HepG2 (cell line): ENCODE measurements around the gene KIF1C. TPM values are rescaled to one million over a fixed set of nuclear protein-coding genes. Genes with fewer than 3 reads are reported as not detected.

ENCODE experiments used
- ATAC-seq: fragments of 200-7000 bp; cut with Tn5 transposase; 3 replicates; pipeline ENCODE4 v1.9.1; 2020; ENCODE audit warnings: mild to moderate bottlenecking, moderate library complexity
- BruUV-seq: library from RNA; stranded (reverse); fragments of 400-500 nt; replicated peaks from 2 replicates; lab custom pipeline; 2021; lab: Mats Ljungman, UMichigan
- CTCF ChIA-PET: fragments of 300-600 bp; formaldehyde crosslinking; extraction: SDS; loops from one replicate; lab custom pipeline; 2021; ENCODE audit warnings: low total read pairs, inconsistent platforms, low intra/inter-chr PET ratio; lab: Yijun Ruan, JAX
- POLR2A ChIA-PET: fragments of 350-600 bp; sonication (Branson Sonifier 250); formaldehyde crosslinking; loops from one replicate; lab custom pipeline; 2020; ENCODE audit warnings: antibody characterized with exemption, inconsistent platforms; lab: Yijun Ruan, JAX
- DNase-seq: peaks from one replicate; pipeline ENCODE4 v3.0.0-alpha.2; 2015; ENCODE audit warnings: low spot score
- FAIRE-seq: peaks from 3 replicates; lab custom pipeline; 2011; peaks lifted over from hg19 to GRCh38; lab: Jason Lieb, UNC
- H2AFZ ChIP-seq: one replicate; pipeline ENCODE4 v1.6.1; 2011; ENCODE audit warnings: low read length, inconsistent platforms
- H3K27ac ChIP-seq: fragments of 300-600 bp; 3 replicates; pipeline ENCODE4 v1.8.0; 2011; ENCODE audit warnings: mixed run types, mild to moderate bottlenecking, mixed read lengths, low read length, inconsistent platforms; ENCODE audit not compliant: insufficient read depth; ENCODE audit errors: extremely low read length
- H3K27me3 ChIP-seq, 2 experiments: fragments of 200-600 bp in 1 of 2; 2 replicates in 1 of 2; 3 replicates in 1 of 2; pipeline versions ENCODE4 v1.6.0 to v1.8.0; 2011; ENCODE audit warnings: low read length in 2 of 2, mild to moderate bottlenecking in 2 of 2, moderate library complexity in 2 of 2, inconsistent platforms in 1 of 2; ENCODE audit not compliant: insufficient read depth in 2 of 2, control insufficient read depth in 1 of 2
- H3K36me3 ChIP-seq, 2 experiments: fragments of 200-600 bp in 1 of 2; replicated peaks in 1 of 2; 2 replicates in 1 of 2; 3 replicates in 1 of 2; pipeline versions ENCODE4 v1.5.1 to v1.8.0; 2011; ENCODE audit warnings: low read length in 2 of 2, inconsistent platforms in 1 of 2; ENCODE audit not compliant: insufficient read depth in 2 of 2, control insufficient read depth in 1 of 2
- H3K4me1 ChIP-seq: 2 replicates; pipeline ENCODE4 v1.5.1; 2012; ENCODE audit warnings: low read length, inconsistent platforms; ENCODE audit not compliant: insufficient read depth
- H3K4me2 ChIP-seq: 2 replicates; pipeline ENCODE4 v1.6.0; 2011; ENCODE audit warnings: low read depth, low read length, inconsistent platforms
- H3K4me3 ChIP-seq, 3 experiments: fragments of 200-600 bp in 1 of 3; sonication (generic), shearing (Covaris generic) in 1 of 3; replicated peaks in 1 of 3; 2 replicates each; pipeline ENCODE4 v1.5.1; 2011 to 2016; ENCODE audit warnings: low read length in 3 of 3, inconsistent platforms in 2 of 3, low read depth in 2 of 3, mild to moderate bottlenecking in 2 of 3, control low read depth in 1 of 3, mixed read lengths in 1 of 3; ENCODE audit not compliant: insufficient read depth in 1 of 3
- H3K79me2 ChIP-seq: one replicate; pipeline ENCODE4 v1.6.1; 2011; ENCODE audit warnings: low read length, inconsistent platforms; ENCODE audit not compliant: insufficient read depth
- H3K9ac ChIP-seq: 2 replicates; pipeline ENCODE4 v1.6.0; 2011; ENCODE audit warnings: mild to moderate bottlenecking, low read depth, low read length, inconsistent platforms; ENCODE audit not compliant: insufficient read depth
- H3K9me3 ChIP-seq: 2 replicates; pipeline ENCODE4 v1.5.1; 2012; ENCODE audit warnings: mild to moderate bottlenecking, low read length
- H4K20me1 ChIP-seq: 2 replicates; pipeline ENCODE4 v1.6.0; 2011; ENCODE audit warnings: inconsistent platforms, mild to moderate bottlenecking, low read length, moderate library complexity; ENCODE audit not compliant: insufficient read depth
- AHDC1 ChIP-seq: sonication (generic); formaldehyde crosslinking; IDR thresholded peaks from 2 replicates; pipeline ENCODE4 v1.5.1; 2020; ENCODE audit warnings: mild to moderate bottlenecking, missing genetic modification reagents, borderline replicate concordance
- FIP1L1 ChIP-seq: fragments of 200-400 bp; formaldehyde crosslinking; IDR thresholded peaks from 2 replicates; pipeline ENCODE4 v1.6.1; 2018; ENCODE audit warnings: low read depth, mild to moderate bottlenecking, low read length, moderate library complexity, borderline replicate concordance; ENCODE audit not compliant: insufficient read depth
- MAX ChIP-seq: IDR thresholded peaks from 2 replicates; pipeline ENCODE4 v1.6.1; 2012; ENCODE audit warnings: inconsistent platforms
- POGK ChIP-seq: sonication (generic); formaldehyde crosslinking; conservative IDR thresholded peaks from 2 replicates; pipeline ENCODE4 v1.8.0; 2022; ENCODE audit warnings: mild to moderate bottlenecking, moderate library complexity, missing genetic modification reagents
- SRF ChIP-seq: IDR thresholded peaks from 2 replicates; pipeline ENCODE4 v1.6.1; 2011; ENCODE audit warnings: mild to moderate bottlenecking, low read depth, low read length, moderate library complexity
- WGBS: methylation state at CpG from one replicate; pipeline ENCODE4 v1.1.6; 2017; ENCODE audit warnings: low lambda C conversion rate; 5-methylcytosine and 5-hydroxymethylcytosine counted together
- in situ Hi-C: cut with HindIII; loops from 2 replicates; pipeline ENCODE4 v1.10.0; 2017; ENCODE audit warnings: low pct_unique_long_range_greater_than_20kb; ENCODE audit not compliant: extremely low pct_ligation_motif_present
- intact Hi-C: fragments of 100-400 bp; cut with micrococcal nuclease; formaldehyde crosslinking; loops from one replicate; pipeline ENCODE4 v1.10.0; 2022; ENCODE audit not compliant: unreplicated experiment
- polyA plus RNA-seq, 8 experiments: library from polyadenylated mRNA; depleted of rRNA in 3 of 8; stranded (reverse) in 7 of 8; unstranded in 1 of 8; fragments of >200 nt; fragmentation: Illumina TruSeq in 4 of 8; extraction: Trizol in 4 of 8; gene quantifications; 2 replicates each; pipeline versions ENCODE4 v1.2.1 to v1.2.3, GENCODE V29; 2011 to 2016; ENCODE audit warnings: low read depth in 4 of 8, missing spikeins in 1 of 8, mixed read lengths in 1 of 8; ENCODE audit not compliant: insufficient read depth in 1 of 8
- total RNA-seq, 5 experiments: library from RNA; depleted of rRNA; stranded (reverse); fragments of >200 nt; fragmentation: Illumina TruSeq; extraction: Trizol; gene quantifications; 2 replicates each; pipeline ENCODE4 v1.2.3, GENCODE V29; 2016; ENCODE audit warnings: low read depth in 1 of 5

KIF1C gene
- total and polyA plus RNA-seq, 2 of the 13 experiments (the other 11 are each of a cell fraction or from before 2014, with no cell fraction given), result 70.0 to 104 TPM

- no peak for FAIRE-seq
- Histone ChIP-seq H3K9me3 (no peaks in the 10 kb centered on the region), H3K36me3 (no peaks in the 10 kb centered on the region), H4K20me1 (no peaks in the 10 kb centered on the region), H3K9ac (no peak overlapping the region), H3K27ac (no peak overlapping the region), H3K4me3 (no peak overlapping the region), H3K79me2 (no peaks in the 10 kb centered on the region), H3K4me2 (no peak overlapping the region; the same call in 1 of the 2 replicates), H3K4me1 (peaks cover 25% of the 10 kb centered on the region), H2AFZ (no peak overlapping the region), H3K27me3 (peaks cover 2 to 23% of the 10 kb centered on the region in 2 experiments; a peak in 3 of 5 replicates)
- WGBS, result 59% methylated on average over 11 of the region's 14 CpGs
- BruUV-seq, result no TSS peak
- no peak for DNase-seq
- ChIA-PET POLR2A (interaction anchor here (0.8 to 1.3 kb wide), 2 partner anchors 10 to 64 kb away, joined by 3 read pairs; no protein-coding TSS in a partner anchor), CTCF (no interaction called here)
- no peak for ATAC-seq
- intact Hi-C loops, result no loop called here
- in situ Hi-C loops, result no loop called here
- TF ChIP-seq SRF, result no peak
- TF ChIP-seq FIP1L1, result no peak
- no peak for TF ChIP-seq POGK (CRISPR knock-in tag)
- no peak for TF ChIP-seq MAX
- no peak for TF ChIP-seq AHDC1 (CRISPR knock-in tag)
Observed at GRCh38 chr17:5034651-5035050, 36.9 kb downstream of the KIF1C start.
